ENCODE results near the gene ZYG11A.

ZYG11A gene

DNA sequence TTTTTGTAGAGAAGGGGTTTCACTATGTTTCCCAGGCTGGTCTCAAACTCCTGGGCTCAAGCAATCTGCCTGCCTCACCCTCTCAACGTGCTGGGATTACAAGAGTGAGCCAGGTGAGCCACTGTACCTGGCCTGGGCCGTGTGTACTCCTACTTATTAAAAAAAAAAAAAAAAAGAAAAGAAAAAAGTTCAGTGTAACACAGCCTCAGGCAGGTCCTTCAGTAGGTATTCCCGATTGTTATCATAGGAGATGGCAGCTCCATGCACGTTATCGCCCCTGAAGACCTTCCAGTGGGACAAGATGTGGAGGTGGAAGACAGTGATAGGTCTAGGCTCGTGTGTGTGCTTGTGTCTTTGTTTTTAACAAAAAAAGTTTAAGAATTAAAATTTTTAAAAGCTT lies 75.6 kb downstream of the ZYG11A start:
- no peak for DNase-seq (ENCODE audit: low spot score)

DNA sequence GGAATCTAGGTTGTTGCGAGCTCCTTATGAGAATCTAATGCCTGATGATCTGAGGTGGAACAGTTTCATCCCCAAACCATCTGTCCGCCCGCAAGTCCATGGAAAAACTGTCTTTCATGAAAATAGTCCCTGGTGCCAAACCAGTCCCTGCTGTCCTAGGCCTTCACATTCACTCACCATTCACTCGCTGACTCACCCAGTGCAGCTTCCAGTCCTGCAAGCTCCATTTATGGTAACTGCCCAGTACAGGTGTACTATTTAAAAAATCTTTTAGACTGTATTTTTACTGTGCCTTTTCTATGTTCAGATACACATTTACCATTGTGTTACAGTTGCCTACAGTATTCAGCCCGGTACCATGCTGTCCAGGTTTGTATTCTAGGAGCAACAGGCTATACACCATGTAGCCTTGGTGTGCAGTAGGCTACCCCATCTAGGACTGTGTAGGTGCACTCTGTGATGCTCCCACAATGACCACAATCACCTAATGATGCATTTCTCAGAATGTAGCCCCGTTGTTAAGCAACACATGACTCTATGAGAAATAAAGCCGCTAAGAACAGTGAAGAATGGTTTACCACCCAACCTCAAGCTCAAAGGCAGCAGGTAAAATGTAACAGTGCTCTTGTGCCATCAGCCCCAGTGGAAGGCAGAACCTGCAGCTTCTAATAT lies 76.6 kb downstream of the ZYG11A start:
- DNase-seq (ENCODE audit: low spot score) = no peak

DNA sequence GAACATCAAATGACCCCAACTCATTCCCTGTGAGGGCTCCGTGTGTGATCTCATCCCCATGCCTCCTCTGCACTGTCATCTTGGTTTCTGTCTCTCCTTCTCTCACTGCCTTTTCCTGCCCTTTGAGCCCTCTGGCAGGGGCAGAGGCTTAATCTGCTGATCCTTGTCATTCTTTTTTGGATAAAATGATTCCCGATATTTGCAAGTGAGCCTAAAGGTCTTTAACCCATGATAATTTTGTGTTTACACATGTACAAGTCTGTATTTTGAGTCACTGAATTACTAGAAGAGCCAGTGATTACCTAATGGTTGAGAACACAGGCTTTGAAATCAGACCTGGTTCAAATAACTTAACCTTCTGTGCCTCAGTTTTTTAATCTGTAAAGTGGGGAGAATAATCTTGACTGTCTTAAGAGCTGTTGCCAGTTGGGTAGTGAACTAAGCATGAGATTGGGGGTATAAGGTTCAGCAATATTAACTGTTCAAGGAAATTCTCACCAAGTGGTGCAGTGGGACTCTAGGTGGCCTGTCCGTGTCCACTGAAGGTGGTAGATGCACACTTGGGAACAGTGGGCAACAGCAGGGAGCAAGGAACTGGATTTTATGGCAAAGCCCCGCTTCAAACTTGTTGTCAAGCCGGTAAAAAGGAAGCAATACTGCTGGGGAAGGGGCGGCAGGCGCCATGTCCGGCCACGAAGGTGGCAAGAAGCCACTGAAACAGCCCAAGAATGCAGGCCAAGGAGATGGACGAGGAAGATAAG lies 77.3 kb downstream of the ZYG11A start:
- DNase-seq (ENCODE audit: low spot score) = no peak

DNA sequence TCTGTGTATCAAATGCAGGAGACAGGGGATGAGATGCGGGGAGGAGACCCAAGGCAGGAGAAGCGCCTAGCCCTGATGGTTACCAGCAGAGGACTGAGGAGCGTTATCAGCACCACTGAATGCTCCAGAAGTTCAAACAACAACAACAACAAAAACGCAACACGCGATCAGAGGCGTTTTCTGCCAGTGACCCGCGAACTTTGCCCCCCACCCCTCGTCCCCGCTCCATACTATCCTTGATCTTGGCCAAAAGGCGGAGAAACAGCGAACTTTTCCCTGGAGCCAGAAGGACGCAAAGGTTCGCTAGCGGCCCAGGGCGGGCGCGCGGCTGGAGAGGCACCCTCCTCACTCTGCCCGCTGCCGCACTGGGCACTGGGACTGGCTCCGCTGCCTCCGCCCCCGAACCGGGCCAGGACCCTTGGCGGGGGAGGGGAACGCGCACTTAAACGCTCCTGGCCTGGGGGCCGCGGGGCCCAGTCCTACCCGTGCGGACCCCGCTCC lies 78.3 kb downstream of the ZYG11A start:
- DNase-seq (ENCODE audit: low spot score) = no peak

DNA sequence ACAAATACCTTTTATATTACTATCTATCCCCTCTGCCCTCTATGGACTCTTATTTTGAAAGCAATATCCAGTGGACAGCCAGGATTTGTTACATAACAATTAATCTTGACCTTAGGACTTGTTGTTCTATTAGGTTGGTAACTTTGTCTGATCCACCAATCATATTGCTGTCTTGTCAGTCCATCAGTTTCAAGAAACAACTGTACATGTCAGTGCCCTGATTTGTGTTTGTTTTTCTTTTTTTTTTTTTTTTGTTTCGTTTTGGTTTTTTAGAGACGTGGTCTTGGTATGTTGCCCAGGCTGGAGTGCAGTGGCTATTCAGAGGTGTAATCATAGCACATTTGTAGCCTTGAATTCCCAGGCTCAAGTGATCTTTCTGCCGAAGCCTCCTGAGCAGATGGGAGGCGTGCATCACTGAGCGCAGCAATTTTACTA lies 83.0 kb downstream of the ZYG11A start:
- DNase-seq (ENCODE audit: low spot score) = no peak

DNA sequence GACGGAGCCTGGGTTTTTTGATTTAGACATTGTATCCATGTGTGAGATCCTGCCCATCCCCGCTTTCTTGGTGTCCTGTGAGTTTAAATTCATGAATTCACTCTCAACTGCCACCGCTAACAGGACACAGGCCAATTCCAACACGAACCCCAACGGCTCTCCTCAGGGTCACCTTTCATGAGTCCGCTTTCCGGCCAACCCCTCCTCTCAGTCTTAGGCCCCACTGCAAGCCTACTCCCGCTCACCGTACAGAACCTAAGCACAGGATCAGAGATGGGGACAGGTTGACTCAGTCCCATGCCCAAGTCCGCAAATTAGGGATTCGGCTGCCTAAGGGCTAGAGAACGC lies 84.3 kb downstream of the ZYG11A start:
- DNase-seq (ENCODE audit: low spot score) = no peak

DNA sequence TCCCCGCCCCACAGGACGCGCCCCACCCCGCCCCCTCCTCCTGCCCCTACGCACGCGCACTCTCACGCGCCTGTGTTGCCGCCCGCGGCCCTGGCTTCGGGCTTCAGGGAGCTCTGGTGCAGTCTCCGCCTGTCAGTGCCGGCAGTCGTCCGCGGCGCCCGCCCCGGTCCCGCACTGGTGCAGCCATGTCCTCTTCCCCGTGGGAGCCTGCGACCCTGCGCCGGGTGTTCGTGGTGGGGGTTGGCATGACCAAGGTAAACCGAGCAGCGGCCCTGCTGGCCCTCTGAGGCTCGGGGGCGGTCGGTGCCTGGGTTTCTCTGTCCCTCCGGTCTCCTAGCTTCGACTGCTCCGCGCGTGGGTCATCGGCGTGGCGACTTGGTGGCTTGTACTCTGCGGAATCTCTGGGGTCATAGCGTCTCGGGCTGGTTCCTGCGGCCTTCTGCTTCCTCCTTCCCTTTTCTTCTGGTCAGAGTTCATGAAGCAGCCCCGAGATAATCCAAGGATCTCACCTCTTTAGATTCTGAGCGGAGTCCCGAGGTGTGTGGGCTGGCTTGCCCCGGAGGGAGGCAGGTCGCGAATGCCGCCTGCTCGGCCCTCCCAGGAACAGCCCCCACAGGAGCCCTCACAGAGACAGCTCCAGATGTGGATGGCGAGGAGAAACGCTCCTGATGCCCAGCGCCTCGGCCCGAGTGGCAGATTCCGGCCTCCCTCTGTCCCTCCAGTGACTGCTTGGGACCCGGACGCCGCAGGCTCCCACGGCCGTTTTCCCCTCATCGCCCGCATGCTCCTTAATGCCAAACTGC lies 84.9 kb downstream of the ZYG11A start, which contains the start of gene SCP2:
TSS of gene SCP2 (plus strand) at position 65 of the 803 bp plus-strand sequence. CDS start at position 186, 121 bp downstream.
- no peak for DNase-seq (ENCODE audit: low spot score)

DNA sequence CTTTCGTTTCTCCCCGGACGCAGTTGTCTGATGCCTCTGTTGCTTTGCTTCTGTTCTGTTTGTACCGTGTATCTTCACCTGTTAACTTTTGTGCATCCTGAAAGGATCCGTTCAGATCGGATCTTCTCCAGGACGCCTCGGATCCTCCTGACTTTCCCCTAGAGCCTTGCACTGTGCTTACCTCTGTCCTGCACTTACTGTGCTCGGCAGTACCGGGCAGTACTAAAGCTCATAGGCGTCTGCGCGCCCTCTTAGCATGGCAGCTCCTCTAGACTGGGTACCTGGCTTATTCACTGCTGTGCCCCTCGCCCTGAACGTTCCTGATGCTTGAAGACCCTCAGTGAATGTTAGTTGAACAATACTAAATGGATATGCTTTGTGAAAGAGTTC lies 85.5 kb downstream of the ZYG11A start:
- DNase-seq (ENCODE audit: low spot score) = no peak

DNA sequence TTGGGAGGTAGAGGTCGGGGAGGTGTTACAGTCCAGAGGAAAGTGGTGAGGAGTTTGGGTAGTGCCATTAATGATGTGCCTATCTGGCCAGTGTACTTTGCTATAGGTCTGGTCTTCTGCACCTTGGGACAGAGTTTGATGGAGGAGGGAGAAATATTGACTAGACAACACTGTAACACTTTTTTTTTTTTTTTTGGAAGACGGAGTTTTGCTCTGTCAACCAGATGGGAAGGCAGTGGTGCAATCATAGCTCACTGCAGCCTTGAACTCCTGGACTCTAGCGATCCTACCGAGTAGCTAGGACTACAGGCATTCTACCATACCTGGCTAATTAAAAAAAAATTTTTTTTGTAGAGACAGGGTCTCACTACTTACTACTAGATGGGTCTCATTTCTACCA lies 86.5 kb downstream of the ZYG11A start:
- DNase-seq (ENCODE audit: low spot score) = no peak

DNA sequence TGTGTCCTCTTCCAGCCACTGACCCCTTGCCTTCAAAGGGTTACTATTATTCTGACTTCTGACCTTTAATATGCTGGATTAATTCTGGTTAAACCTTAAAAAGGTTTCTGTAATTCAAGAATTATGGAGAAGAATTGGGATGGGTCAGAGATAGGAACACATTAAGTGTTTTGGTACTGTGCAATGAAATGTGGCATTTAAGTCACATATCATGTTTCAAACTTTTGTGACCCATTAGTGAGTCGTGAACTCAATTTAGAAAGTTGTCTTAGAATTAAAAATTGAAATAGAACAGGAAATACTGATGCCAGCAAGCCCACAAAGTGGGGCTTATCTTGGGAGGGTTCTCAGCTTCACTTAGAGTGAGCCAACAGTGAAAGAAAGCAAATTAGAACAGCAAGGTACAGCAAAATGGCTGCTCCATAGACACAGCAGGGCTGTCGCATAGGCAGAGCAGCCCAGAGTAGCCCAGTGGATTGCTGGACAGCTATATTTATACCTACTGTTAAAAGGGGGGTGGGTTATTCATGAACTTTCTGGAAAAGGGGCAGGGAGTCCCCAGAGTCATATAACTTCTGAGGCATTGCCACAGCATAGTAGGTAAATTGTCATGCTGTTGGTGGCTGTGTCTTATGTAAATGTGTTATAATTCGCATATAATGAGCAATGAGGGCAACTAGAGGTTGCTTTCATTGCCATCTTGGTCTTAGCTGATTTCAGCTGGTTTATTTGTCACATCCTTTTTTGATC lies 95.0 kb downstream of the ZYG11A start:
- DNase-seq (ENCODE audit: low spot score) = no peak

DNA sequence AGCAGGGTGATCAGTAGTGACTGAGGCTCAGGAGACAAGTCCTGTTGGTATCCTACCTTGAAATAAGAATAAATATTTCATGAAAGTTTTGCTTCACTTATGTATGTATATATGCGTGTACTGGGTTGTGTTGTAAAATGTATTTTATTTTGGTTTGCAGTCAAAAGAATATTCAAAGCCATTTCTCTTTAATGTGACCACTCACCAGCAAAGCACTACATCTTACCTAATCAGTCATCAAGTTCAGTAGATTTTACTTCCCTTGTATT lies 95.6 kb downstream of the ZYG11A start:
- DNase-seq (ENCODE audit: low spot score) = no peak

DNA sequence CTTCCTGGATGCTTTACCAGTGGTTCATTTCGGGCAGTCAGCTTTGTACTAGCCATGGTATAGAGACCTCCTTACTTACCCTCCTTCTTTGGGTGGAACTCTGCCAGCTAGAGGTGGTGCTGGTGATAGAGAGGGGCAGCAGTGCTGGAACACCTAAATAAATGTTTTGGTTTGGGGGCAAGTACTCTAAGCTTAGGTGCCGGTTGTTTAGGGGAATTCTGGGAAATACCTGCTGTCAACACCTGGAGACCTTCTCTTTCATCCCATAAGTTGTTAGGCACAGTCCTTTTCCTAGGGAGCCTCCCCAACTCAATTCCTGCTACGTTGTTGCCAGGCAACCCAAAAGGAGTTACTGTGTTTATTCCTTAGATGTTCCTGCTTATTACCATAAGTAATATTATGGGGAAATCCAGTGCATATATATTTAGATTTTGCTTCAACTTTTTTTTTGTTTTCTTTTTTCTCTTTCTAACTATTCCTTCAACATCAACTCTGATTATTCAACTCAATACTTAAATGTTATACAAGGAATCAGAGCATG lies 101.4 kb downstream of the ZYG11A start:
- DNase-seq (ENCODE audit: low spot score) = no peak

DNA sequence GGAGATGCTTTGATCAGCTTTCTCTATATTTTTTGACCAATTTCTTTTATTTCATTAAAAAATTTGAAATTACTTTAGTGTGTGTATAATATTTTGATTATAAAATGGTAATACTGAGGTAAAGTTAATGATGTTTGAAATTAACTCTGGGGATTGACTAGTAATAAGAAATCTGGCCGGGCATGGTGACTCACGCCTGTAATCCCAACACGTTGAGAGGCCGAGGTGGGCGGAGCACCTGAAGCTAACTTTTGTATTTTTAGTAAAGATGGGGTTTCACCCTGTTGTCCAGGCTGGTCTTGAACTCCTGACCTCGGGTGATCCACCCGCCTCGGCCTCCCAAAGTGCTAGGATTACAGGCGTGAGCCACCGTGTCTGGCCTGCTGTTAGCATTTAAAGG lies 102.0 kb downstream of the ZYG11A start:
- DNase-seq (ENCODE audit: low spot score) = no peak
